ENCODE results near the gene FAM222A.
A peak's percentile ranks its signal among the peaks of the same experiment; 100 is the strongest.

The FAM222A gene

GRCh38 chr12:109724321-109724892 is 10.8 kb downstream of the FAM222A start:
- no peak for DNase-seq (ENCODE audit: low spot score)

- no peak for DNase-seq (ENCODE audit: low spot score)
Measured at GRCh38 chr12:109725321-109726105, 11.9 kb downstream of the FAM222A start.

- no peak for DNase-seq (ENCODE audit: low spot score)
Measured at GRCh38 chr12:109726106-109726497, 12.5 kb downstream of the FAM222A start.

GRCh38 chr12:109726511-109727038 is 12.9 kb downstream of the FAM222A start:
- DNase-seq (ENCODE audit: low spot score): no peak

GRCh38 chr12:109727039-109727723 is 13.6 kb downstream of the FAM222A start:
- no peak for DNase-seq (ENCODE audit: low spot score)

- DNase-seq (ENCODE audit: low spot score): no peak
Measured at GRCh38 chr12:109727746-109728726, 14.4 kb downstream of the FAM222A start.

GRCh38 chr12:109728921-109729320 is 15.3 kb downstream of the FAM222A start:
- DNase-seq (ENCODE audit: low spot score): no peak

GRCh38 chr12:109729371-109729781 is 15.8 kb downstream of the FAM222A start:
- no peak for DNase-seq (ENCODE audit: low spot score)

- no peak for DNase-seq (ENCODE audit: low spot score)
Measured at GRCh38 chr12:109729801-109730200, 16.2 kb downstream of the FAM222A start.

GRCh38 chr12:109730306-109731145 is 16.9 kb downstream of the FAM222A start:
- no peak for DNase-seq (ENCODE audit: low spot score)

- no peak for DNase-seq (ENCODE audit: low spot score)
Measured at GRCh38 chr12:109731231-109731731, 17.7 kb downstream of the FAM222A start.

- no peak for DNase-seq (ENCODE audit: low spot score)
Measured at GRCh38 chr12:109731806-109732205, 18.2 kb downstream of the FAM222A start.

- DNase-seq (ENCODE audit: low spot score): no peak
Measured at GRCh38 chr12:109732321-109733305, 19.0 kb downstream of the FAM222A start.

- no peak for DNase-seq (ENCODE audit: low spot score)
Measured at GRCh38 chr12:109734219-109735000, 20.8 kb downstream of the FAM222A start.

- DNase-seq (ENCODE audit: low spot score): no peak
Measured at GRCh38 chr12:109735051-109735521, 21.5 kb downstream of the FAM222A start.

- DNase-seq (ENCODE audit: low spot score): no peak
Measured at GRCh38 chr12:109735825-109736551, 22.4 kb downstream of the FAM222A start.

- DNase-seq (ENCODE audit: low spot score): peak; percentile 77
Measured at GRCh38 chr12:109736552-109737108, 23.0 kb downstream of the FAM222A start.

Data from AG20443 (cell line).